C4-2B (cell line): Measurements from ENCODE around the gene BCL2L12.
A peak's percentile ranks its signal among the peaks of the same experiment; 100 is the strongest.

Source experiments
- H3K27ac ChIP-seq: fragments of 450-650 bp; 2 replicates; pipeline ENCODE4 v1.5.1; 2017
- CTCF ChIP-seq: fragments of 450-650 bp; conservative IDR thresholded peaks from 2 replicates; pipeline ENCODE4 v1.5.1; 2017; ENCODE audit warnings: mild to moderate bottlenecking
- ZFX ChIP-seq: fragments of 450-650 bp; IDR thresholded peaks from 2 replicates; pipeline ENCODE4 v1.6.1; 2017

Gene BCL2L12

GRCh38 chr19:49660338-49660961, 5.3 kb upstream of the BCL2L12 start:
- H3K27ac ChIP-seq, result no peak overlapping the region
- TF ChIP-seq ZFX (no peak), CTCF (no peak)

- H3K27ac ChIP-seq, result no peak overlapping the region
- no peak for TF ChIP-seq ZFX
These were observed 3.7 kb upstream of the BCL2L12 start for GRCh38 chr19:49662011-49662410.

- H3K27ac ChIP-seq, result peak overlapping the region; percentile 91; the same call in 1 of the 2 replicates
- no peak for TF ChIP-seq ZFX
- TF ChIP-seq CTCF, result no peak
These were observed 2.5 kb upstream of the BCL2L12 start for GRCh38 chr19:49663224-49663623.

DNA sequence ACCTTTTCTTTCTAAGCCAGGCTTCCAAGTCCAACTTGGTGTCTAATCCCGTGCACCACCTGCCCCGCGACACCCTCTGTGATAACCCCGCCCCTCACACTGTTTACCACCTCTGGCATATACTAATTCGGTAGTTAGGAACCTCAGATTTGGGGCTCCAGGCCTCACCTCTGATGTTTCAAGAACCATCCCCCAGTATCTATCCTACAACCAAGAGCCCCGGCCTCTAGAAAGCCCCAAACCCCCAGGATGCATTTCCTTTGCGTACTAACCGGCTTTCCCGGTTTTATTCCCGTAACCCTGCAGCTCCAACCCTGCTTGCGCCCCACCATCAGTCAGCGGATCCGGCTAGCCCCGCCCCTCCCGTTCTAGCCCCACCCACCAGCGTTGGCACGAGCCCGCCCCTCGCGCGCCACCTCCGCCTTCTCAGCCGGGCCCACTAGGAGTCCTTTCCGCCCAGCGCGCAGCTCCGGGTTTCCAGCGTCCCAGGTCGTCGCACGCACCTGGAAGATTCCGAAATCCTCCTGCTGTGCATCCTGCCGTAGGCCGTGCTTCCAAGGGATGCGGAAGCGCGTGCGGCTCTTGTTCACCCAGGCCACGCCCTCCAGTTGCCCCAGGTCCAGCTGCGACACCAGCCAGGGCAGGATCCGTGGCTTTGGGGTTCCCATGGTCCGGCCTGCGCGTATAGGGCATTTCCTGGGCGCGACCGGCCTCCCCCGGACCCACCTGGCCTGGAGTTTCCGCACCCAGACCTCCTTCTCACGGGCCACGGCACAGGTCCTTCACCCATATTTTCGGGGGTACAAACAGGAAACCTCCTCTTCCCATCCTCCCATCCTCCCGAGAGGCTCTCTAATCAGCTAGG, 1.3 kb upstream of the BCL2L12 start:
- H3K27ac ChIP-seq, result peak overlapping the region; percentile 91
- TF ChIP-seq ZFX (no peak), CTCF (no peak)

- H3K27ac ChIP-seq, result peak overlapping the region; percentile 91
- no peak for TF ChIP-seq CTCF
- no peak for TF ChIP-seq ZFX
These were observed 740 bp upstream of the BCL2L12 start for GRCh38 chr19:49665036-49665350.

DNA sequence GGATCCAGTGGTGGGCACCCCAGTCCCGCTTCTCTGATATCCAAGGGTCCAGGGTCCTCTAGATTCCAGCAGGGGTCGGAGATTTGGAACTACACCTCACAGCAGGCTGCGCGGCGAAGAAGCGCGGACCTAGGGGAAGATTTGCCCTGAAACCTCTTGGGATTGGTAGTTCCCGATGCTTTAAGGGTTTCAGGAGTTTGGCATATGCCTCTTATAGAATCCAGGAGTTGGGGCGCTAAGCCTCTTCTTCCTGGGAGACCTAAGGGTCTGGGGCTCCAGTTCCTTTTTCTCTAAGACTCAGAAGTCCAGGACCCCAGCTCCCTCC, 349 bp downstream of the BCL2L12 start:
- H3K27ac ChIP-seq, result peak overlapping the region; percentile 91
- no peak for TF ChIP-seq ZFX
- TF ChIP-seq CTCF, result no peak

DNA sequence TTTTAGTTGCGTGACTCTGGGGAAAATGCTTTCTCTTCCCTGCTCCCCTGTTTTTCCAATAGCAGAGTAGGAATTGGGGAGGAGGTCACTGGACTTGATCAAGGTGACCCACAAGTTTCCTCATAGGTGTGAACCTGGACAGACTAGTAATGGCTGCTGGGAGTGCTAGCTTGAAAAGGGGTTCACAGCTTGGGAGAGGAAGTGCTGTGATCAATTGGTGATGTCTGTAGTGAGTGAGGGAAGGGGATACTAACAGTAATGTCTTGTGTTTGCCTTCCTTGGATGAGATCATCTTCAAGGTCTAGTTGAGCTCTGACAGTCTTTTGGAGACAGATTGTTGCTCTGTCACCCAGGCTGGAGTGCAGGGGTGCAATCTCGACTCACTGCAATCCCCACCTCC, 1.7 kb downstream of the BCL2L12 start:
- H3K27ac ChIP-seq, result no peak overlapping the region

More for the DNA sequence above, 1.7 kb downstream of the BCL2L12 start:
- TF ChIP-seq CTCF (no peak), ZFX (no peak)
